Thyroid gland (tissue), 4 donors: ENCODE measurements around the gene DCLK3.

Source experiments
- CTCF ChIP-seq, 6 experiments: fragments of 200-600 bp in 3 of 6; fragments of 450-650 bp in 3 of 6; sonication (generic) in 3 of 6; IDR thresholded peaks; one replicate each; pipeline ENCODE4 v1.5.1; 2016 to 2019; ENCODE audit warnings: antibody characterized with exemption in 6 of 6, mild to moderate bottlenecking in 2 of 6, inconsistent platforms in 1 of 6, moderate library complexity in 1 of 6
- POLR2A ChIP-seq, 2 donors: fragments of 450-650 bp; IDR thresholded peaks; one replicate each; pipeline ENCODE4 v1.6.1; 2017; ENCODE audit warnings: antibody characterized with exemption in 2 of 2, mild to moderate bottlenecking in 2 of 2, moderate library complexity in 1 of 2

- no peak for TF ChIP-seq CTCF (IDR thresholded peaks at IDR 0.05)
- TF ChIP-seq POLR2A (IDR thresholded peaks at IDR 0.05), result no peak
Measured at GRCh38 chr3:36736301-36736700, 28.1 kb downstream of the DCLK3 start.
